Suprapubic skin (tissue), 4 donors: ENCODE data around the gene SLC4A11.

Experiments
- CTCF ChIP-seq, 2 donors: fragments of 200-600 bp in 1 of 2; fragments of 450-650 bp in 1 of 2; sonication (generic) in 1 of 2; IDR thresholded peaks; one replicate each; pipeline ENCODE4 v1.5.1; 2016 to 2019; ENCODE audit warnings: antibody characterized with exemption in 2 of 2, mild to moderate bottlenecking in 1 of 2, moderate library complexity in 1 of 2
- POLR2A ChIP-seq, 2 donors: fragments of 450-650 bp; IDR thresholded peaks; one replicate each; pipeline ENCODE4 v1.6.1; 2017; ENCODE audit warnings: antibody characterized with exemption in 2 of 2, mild to moderate bottlenecking in 2 of 2, moderate library complexity in 2 of 2
- POLR2AphosphoS5 ChIP-seq, 3 donors: sonication (generic); formaldehyde crosslinking; IDR thresholded peaks; one replicate each; pipeline ENCODE4 v1.6.1; 2017; ENCODE audit warnings: antibody characterized with exemption in 3 of 3

- TF ChIP-seq CTCF (IDR thresholded peaks at IDR 0.05): no peak
- TF ChIP-seq POLR2A (IDR thresholded peaks at IDR 0.05): no peak
- no peak for TF ChIP-seq POLR2AphosphoS5 (IDR thresholded peaks at IDR 0.05)
Observed at GRCh38 chr20:3199206-3199605, 39.8 kb downstream of the SLC4A11 start.
